ENCODE measurements around the gene DOK7. TPM values are rescaled to one million over a fixed set of nuclear protein-coding genes. Genes with fewer than 3 reads are reported as not detected.

The DOK7 gene
- total RNA-seq, 1 experiment from 2014 or later, result not detected

- no peak for DNase-seq (ENCODE audit: low read depth)
Measured at GRCh38 chr4:3485886-3486540, 22.9 kb downstream of the DOK7 start.

- no peak for DNase-seq (ENCODE audit: low read depth)
Measured at GRCh38 chr4:3486541-3487540, 23.7 kb downstream of the DOK7 start.

GRCh38 chr4:3487861-3488260, 24.8 kb downstream of the DOK7 start:
- no peak for DNase-seq (ENCODE audit: low read depth)

- DNase-seq (ENCODE audit: low read depth), result no peak
Measured at GRCh38 chr4:3488820-3489219, 25.7 kb downstream of the DOK7 start.

GRCh38 chr4:3489451-3489962, 26.4 kb downstream of the DOK7 start:
- peak; percentile 25 for DNase-seq (ENCODE audit: low read depth)

GRCh38 chr4:3491681-3492405, 28.7 kb downstream of the DOK7 start:
- peak; percentile 43 for DNase-seq (ENCODE audit: low read depth)

- no peak for DNase-seq (ENCODE audit: low read depth)
Measured at GRCh38 chr4:3492741-3493719, 29.9 kb downstream of the DOK7 start.

- no peak for DNase-seq (ENCODE audit: low read depth)
Measured at GRCh38 chr4:3493720-3494461, 30.8 kb downstream of the DOK7 start.

- no peak for DNase-seq (ENCODE audit: low read depth)
Measured at GRCh38 chr4:3494462-3494871, 31.4 kb downstream of the DOK7 start.

- DNase-seq (ENCODE audit: low read depth), result no peak
Measured at GRCh38 chr4:3495204-3495975, 32.3 kb downstream of the DOK7 start.

GRCh38 chr4:3496021-3496420, 32.9 kb downstream of the DOK7 start:
- DNase-seq (ENCODE audit: low read depth), result no peak

- no peak for DNase-seq (ENCODE audit: low read depth)
Measured at GRCh38 chr4:3497095-3497494, 34.0 kb downstream of the DOK7 start.

- no peak for DNase-seq (ENCODE audit: low read depth)
Measured at GRCh38 chr4:3497523-3498389, 34.6 kb downstream of the DOK7 start.

- DNase-seq (ENCODE audit: low read depth), result no peak
Measured at GRCh38 chr4:3498407-3498806, 35.3 kb downstream of the DOK7 start.

GRCh38 chr4:3498901-3499510, 35.9 kb downstream of the DOK7 start:
- DNase-seq (ENCODE audit: low read depth), result no peak

- DNase-seq (ENCODE audit: low read depth), result no peak
Measured at GRCh38 chr4:3499710-3500109, 36.6 kb downstream of the DOK7 start.

GRCh38 chr4:3500111-3500510, 37.0 kb downstream of the DOK7 start:
- no peak for DNase-seq (ENCODE audit: low read depth)

Measured in HT1080 (cell line).